ENCODE results near the gene PRKN.

Gene PRKN

GRCh38 chr6:162596676-162597075 is 130.9 kb downstream of the PRKN start:
- Mint-ChIP-seq H3K27me3 (no peaks in the 10 kb centered on the region), H3K9me3 (no peaks in the 10 kb centered on the region), H3K4me3 (no peak overlapping the region), H3K27ac (no peak overlapping the region), H3K4me1 (ENCODE audit: low read depth) (no peaks in the 10 kb centered on the region), H3K36me3 (ENCODE audit: low read depth) (no peaks in the 10 kb centered on the region)
- no peak for DNase-seq

- Mint-ChIP-seq H3K27me3 (no peaks in the 10 kb centered on the region), H3K27ac (no peak overlapping the region), H3K4me3 (no peak overlapping the region), H3K36me3 (ENCODE audit: low read depth) (no peaks in the 10 kb centered on the region), H3K4me1 (ENCODE audit: low read depth) (no peaks in the 10 kb centered on the region), H3K9me3 (no peaks in the 10 kb centered on the region)
- DNase-seq = no peak
Observed at GRCh38 chr6:162591517-162591916, 136.0 kb downstream of the PRKN start.

DNA sequence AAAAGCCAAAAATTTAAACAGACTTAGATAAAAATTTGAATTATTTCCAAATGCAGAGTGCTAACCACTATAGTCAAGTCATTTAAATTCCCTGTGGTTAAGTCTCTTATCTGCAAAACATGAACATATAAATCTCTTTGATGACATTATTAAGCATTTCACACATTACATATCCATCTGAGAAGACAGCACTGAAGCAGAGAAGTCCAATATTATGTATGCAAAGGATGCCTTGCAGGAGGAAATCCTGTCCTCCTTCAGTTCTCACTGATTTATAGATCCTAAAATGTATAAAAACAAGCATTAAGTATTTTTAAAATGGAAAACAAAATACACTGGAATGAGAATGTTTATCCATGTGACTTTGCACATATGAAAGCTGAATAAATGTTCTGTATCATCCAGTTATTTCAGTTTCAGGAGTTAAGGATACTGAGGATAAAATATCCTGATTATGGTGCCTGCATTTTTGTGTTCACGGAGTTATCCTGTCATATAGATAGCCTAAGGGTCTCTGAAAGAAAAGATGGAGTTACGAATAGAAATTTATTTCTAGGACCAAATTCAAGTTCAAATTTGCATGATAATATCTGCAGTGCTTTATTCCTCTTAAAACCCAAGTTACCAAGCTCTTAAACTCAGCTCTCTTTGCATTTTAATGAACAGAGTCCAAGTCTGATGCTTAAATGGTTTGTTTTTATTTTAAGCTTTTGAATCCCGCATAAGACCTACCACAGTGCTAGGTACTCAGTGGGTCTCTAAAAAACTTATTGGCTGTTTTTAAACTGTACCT is 145.4 kb downstream of the PRKN start:
- H3K4me1 Mint-ChIP-seq (ENCODE audit: low read depth) = no peaks in the 10 kb centered on the region
- no peaks in the 10 kb centered on the region for H3K27me3 Mint-ChIP-seq
- H3K9me3 Mint-ChIP-seq = no peaks in the 10 kb centered on the region
- no peak for DNase-seq
- H3K36me3 Mint-ChIP-seq (ENCODE audit: low read depth) = no peaks in the 10 kb centered on the region
- no peak overlapping the region for H3K4me3 Mint-ChIP-seq
- no peak overlapping the region for H3K27ac Mint-ChIP-seq

GRCh38 chr6:162580619-162581018 is 146.9 kb downstream of the PRKN start:
- H3K4me3 Mint-ChIP-seq = no peak overlapping the region
- no peaks in the 10 kb centered on the region for H3K36me3 Mint-ChIP-seq (ENCODE audit: low read depth)
- DNase-seq = no peak
- H3K4me1 Mint-ChIP-seq (ENCODE audit: low read depth) = no peaks in the 10 kb centered on the region
- no peak overlapping the region for H3K27ac Mint-ChIP-seq
- no peaks in the 10 kb centered on the region for H3K9me3 Mint-ChIP-seq
- no peaks in the 10 kb centered on the region for H3K27me3 Mint-ChIP-seq

- no peak overlapping the region for H3K27ac Mint-ChIP-seq
- H3K36me3 Mint-ChIP-seq (ENCODE audit: low read depth) = no peaks in the 10 kb centered on the region
- DNase-seq = no peak
- no peaks in the 10 kb centered on the region for H3K9me3 Mint-ChIP-seq
- H3K27me3 Mint-ChIP-seq = no peaks in the 10 kb centered on the region
- no peaks in the 10 kb centered on the region for H3K4me1 Mint-ChIP-seq (ENCODE audit: low read depth)
- no peak overlapping the region for H3K4me3 Mint-ChIP-seq
Observed at GRCh38 chr6:162576016-162576415, 151.6 kb downstream of the PRKN start.

DNA sequence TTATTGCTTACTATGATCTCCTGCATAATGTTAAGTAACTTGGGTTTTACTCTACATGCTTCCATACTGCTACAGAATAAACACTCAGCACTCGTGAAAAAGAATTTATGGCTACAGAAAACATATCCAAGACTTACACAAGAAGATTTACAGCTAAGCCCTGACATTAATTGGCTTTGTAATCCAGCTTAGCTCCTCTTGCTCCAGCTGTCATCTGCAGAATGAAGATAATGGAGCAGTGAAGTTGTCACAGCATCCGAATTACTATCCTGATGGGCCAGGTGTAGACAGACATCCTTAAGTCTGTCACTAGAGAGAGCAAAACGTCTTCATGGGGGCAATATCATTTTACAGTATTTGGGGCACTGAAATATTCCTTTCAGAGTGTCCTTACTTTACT is 155.3 kb downstream of the PRKN start:
- Mint-ChIP-seq H3K9me3 (peaks cover 14% of the 10 kb centered on the region), H3K36me3 (ENCODE audit: low read depth) (peaks cover 11% of the 10 kb centered on the region), H3K4me3 (no peak overlapping the region), H3K4me1 (ENCODE audit: low read depth) (no peaks in the 10 kb centered on the region), H3K27ac (no peak overlapping the region), H3K27me3 (no peaks in the 10 kb centered on the region)
- no peak for DNase-seq

DNA sequence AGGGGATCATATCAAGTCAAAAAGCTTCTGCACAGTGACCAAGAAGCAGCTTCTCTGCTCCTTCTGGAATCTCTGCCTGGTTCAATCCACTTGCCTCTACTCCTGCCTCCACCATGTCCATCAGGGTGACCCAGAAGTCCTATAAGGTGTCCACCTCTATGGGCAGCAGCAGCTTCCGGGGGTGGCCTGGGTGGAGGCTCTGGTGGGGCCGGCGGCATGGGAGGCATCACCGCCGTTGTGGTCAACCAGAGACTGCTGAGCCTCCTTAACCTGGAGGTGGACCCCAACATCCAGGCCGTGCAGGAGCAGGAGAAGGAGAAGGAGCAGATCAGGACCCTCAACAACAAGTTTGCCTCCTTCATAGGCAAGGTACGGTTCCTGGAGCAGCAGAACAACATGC is 159.3 kb downstream of the PRKN start:
- no peak for DNase-seq
- Mint-ChIP-seq H3K9me3 (peaks cover 34% of the 10 kb centered on the region), H3K27me3 (no peaks in the 10 kb centered on the region), H3K4me1 (ENCODE audit: low read depth) (no peaks in the 10 kb centered on the region), H3K4me3 (no peak overlapping the region), H3K27ac (no peak overlapping the region), H3K36me3 (ENCODE audit: low read depth) (peaks cover 39% of the 10 kb centered on the region)

DNA sequence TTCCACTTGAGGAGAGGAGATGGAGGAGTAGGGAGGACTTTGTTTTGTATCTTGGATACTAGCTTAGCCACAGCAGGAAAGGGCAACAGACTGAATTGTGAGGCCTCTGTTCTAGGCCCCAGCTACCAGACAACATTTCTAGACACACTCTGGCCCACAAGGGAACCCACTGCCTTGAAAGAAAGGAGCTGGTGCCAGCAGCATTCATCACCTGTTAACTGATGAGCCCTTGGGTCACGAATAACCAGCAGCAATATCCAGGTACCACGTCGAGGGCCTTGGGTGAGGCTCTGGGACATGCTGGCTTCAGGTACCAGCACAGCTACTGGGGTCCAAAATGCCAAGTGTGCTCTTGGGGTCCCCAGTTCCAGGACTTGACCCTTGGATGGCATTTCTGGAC is 165.5 kb downstream of the PRKN start:
- H3K4me3 Mint-ChIP-seq = no peak overlapping the region
- DNase-seq = no peak
- H3K9me3 Mint-ChIP-seq = peaks cover 21% of the 10 kb centered on the region
- H3K27ac Mint-ChIP-seq = no peak overlapping the region
- H3K36me3 Mint-ChIP-seq (ENCODE audit: low read depth) = peaks cover 26% of the 10 kb centered on the region
- H3K4me1 Mint-ChIP-seq (ENCODE audit: low read depth) = no peaks in the 10 kb centered on the region
- H3K27me3 Mint-ChIP-seq = no peaks in the 10 kb centered on the region

GRCh38 chr6:162560891-162561290 is 166.7 kb downstream of the PRKN start:
- no peak for DNase-seq
- no peak overlapping the region for H3K4me3 Mint-ChIP-seq
- H3K4me1 Mint-ChIP-seq (ENCODE audit: low read depth) = no peaks in the 10 kb centered on the region
- peaks cover 16% of the 10 kb centered on the region for H3K9me3 Mint-ChIP-seq
- peaks cover 16% of the 10 kb centered on the region for H3K36me3 Mint-ChIP-seq (ENCODE audit: low read depth)
- H3K27me3 Mint-ChIP-seq = no peaks in the 10 kb centered on the region
- no peak overlapping the region for H3K27ac Mint-ChIP-seq

DNA sequence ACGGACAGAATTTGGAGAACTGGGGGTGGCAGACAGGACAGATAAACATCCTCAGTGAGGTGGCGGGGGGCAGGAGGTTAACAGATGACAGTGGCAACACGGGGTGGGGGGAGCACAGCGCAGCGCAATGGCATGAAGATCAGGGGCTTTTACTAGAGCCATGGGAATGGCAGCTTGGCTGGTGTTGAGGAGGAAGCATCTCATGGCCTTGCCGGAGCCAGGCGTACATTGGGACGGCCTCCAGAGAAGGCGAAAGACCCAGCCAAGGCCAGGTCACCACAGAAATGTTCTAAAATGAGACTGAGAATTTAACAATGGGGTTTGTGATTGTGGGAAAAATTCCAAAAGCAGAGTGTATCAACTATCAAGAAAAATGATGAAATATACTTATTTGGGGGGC is 173.0 kb downstream of the PRKN start:
- no peak overlapping the region for H3K4me3 Mint-ChIP-seq
- H3K27me3 Mint-ChIP-seq = no peaks in the 10 kb centered on the region
- DNase-seq = no peak

DNA sequence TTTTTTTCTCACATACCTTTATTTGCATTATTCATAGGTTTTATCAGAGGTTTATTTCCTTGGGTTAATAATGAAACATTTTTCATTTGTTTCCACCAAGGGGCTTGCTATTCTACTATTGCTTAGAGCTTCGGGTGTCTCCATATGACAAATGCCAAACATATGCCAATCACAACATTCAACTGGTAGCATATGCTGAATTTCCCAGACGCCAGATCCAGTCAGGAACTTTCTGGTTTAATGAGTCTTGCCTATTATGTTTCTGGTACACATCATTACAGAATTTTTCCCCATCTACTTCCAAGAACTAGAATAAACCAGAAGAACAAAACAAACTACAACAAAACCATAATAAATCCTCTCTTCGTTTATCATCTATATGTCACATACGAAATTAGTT is 180.7 kb downstream of the PRKN start:
- no peaks in the 10 kb centered on the region for H3K9me3 Mint-ChIP-seq
- no peaks in the 10 kb centered on the region for H3K4me1 Mint-ChIP-seq (ENCODE audit: low read depth)
- DNase-seq = no peak
- no peak overlapping the region for H3K4me3 Mint-ChIP-seq
- H3K27ac Mint-ChIP-seq = no peak overlapping the region
- H3K27me3 Mint-ChIP-seq = no peaks in the 10 kb centered on the region
- H3K36me3 Mint-ChIP-seq (ENCODE audit: low read depth) = peaks cover 3% of the 10 kb centered on the region

More for the DNA sequence above, 173.0 kb downstream of the PRKN start:
- peaks cover 5% of the 10 kb centered on the region for H3K36me3 Mint-ChIP-seq (ENCODE audit: low read depth)
- H3K4me1 Mint-ChIP-seq (ENCODE audit: low read depth) = no peaks in the 10 kb centered on the region
- H3K27ac Mint-ChIP-seq = no peak overlapping the region
- H3K9me3 Mint-ChIP-seq = peaks cover 4% of the 10 kb centered on the region

- no peaks in the 10 kb centered on the region for H3K27me3 Mint-ChIP-seq
Observed at GRCh38 chr6:162543221-162543620, 184.3 kb downstream of the PRKN start.

GRCh38 chr6:162541019-162541601 is 186.5 kb downstream of the PRKN start:
- DNase-seq = no peak
- H3K36me3 Mint-ChIP-seq (ENCODE audit: low read depth) = no peaks in the 10 kb centered on the region
- H3K27ac Mint-ChIP-seq = no peak overlapping the region
- no peak overlapping the region for H3K4me3 Mint-ChIP-seq
- H3K9me3 Mint-ChIP-seq = no peaks in the 10 kb centered on the region
- H3K4me1 Mint-ChIP-seq (ENCODE audit: low read depth) = no peaks in the 10 kb centered on the region
- no peaks in the 10 kb centered on the region for H3K27me3 Mint-ChIP-seq

More at GRCh38 chr6:162543221-162543620, 184.3 kb downstream of the PRKN start:
- no peaks in the 10 kb centered on the region for H3K36me3 Mint-ChIP-seq (ENCODE audit: low read depth)
- no peaks in the 10 kb centered on the region for H3K4me1 Mint-ChIP-seq (ENCODE audit: low read depth)
- no peaks in the 10 kb centered on the region for H3K9me3 Mint-ChIP-seq
- no peak overlapping the region for H3K27ac Mint-ChIP-seq
- no peak for DNase-seq
- no peak overlapping the region for H3K4me3 Mint-ChIP-seq

- H3K9me3 Mint-ChIP-seq = no peaks in the 10 kb centered on the region
- H3K4me1 Mint-ChIP-seq (ENCODE audit: low read depth) = no peaks in the 10 kb centered on the region
- DNase-seq = no peak
- H3K27ac Mint-ChIP-seq = no peak overlapping the region
- H3K36me3 Mint-ChIP-seq (ENCODE audit: low read depth) = no peaks in the 10 kb centered on the region
- H3K27me3 Mint-ChIP-seq = no peaks in the 10 kb centered on the region
- H3K4me3 Mint-ChIP-seq = no peak overlapping the region
Observed at GRCh38 chr6:162539321-162539720, 188.2 kb downstream of the PRKN start.

DNA sequence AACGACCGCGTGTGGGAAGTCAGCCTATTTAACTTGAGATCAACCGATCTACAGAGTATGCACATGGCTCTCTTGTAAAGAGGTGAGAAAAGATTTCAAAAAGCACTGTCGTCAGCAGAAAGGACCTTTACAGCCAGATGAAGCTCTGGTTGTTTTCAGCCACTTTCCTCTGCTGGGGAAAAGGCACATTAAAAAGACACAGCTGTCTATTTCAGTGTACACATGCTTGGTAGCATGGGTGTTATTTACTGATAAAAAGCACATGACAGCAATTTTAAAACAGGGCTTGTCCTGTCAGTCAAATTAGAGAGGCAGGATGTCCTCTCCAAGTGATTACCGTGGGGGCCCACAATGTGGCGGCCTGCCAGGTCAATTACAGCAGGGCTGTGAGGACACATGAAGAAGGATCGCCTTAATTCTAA is 188.9 kb downstream of the PRKN start:
- Mint-ChIP-seq H3K4me3 (no peak overlapping the region), H3K9me3 (no peaks in the 10 kb centered on the region), H3K27ac (no peak overlapping the region), H3K36me3 (ENCODE audit: low read depth) (no peaks in the 10 kb centered on the region), H3K4me1 (ENCODE audit: low read depth) (no peaks in the 10 kb centered on the region), H3K27me3 (no peaks in the 10 kb centered on the region)
- no peak for DNase-seq
